ENCODE results near the gene SLCO3A1.

The SLCO3A1 gene

DNA sequence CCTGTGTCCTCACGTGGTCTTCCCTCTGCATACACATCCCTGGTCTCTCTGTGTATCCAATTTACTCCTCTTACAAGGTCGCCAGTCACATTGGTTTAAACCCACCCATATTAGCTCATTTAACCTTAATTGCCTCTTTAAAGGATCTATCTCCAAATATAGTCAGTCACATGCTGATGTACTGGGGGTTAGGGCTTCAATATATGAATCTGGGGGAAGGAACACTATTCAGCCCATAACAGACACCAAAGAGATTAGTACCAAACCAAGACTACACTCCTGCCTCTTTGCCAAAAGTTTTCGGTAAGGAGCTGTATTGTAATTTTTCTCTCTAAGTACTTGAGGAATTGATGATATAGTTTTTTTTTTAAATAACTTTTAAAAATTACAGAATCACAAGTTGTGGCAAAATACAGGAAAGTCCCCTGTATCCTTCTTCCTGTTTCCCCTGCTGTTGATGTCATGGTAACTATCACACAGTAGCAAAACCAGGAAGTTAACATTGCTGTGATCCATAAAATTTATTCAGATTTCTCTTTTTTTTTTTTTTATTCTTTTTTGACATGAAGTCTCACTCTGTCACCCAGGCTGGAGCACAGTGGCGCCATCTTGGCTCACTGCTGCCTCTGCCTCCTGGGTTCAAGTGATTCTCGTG lies 67.8 kb downstream of the SLCO3A1 start:
- ATAC-seq, result peak; percentile 48
- Mint-ChIP-seq H3K27ac (peak overlapping the region; percentile 61), H3K4me1 (peaks cover 19% of the 10 kb centered on the region)

DNA sequence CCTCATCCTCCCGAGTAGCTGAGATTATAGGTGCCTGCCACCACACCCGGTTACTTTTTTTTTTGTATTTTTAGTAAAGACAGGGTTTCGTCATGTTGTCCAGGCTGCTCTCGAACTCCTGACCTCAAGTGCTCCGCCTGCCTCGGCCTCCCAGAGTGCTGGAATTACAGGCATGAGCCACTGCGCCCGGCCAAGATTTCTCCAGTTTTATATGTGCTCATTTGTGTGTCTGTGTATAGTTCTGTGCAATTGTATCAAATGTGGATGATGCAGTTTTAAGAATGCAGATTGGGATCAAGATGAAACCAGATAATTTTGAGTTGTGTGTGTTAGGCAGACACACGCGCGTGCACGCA lies 68.3 kb downstream of the SLCO3A1 start:
- Mint-ChIP-seq H3K27ac (peak overlapping the region; percentile 43), H3K27me3 (no peaks in the 10 kb centered on the region), H3K9me3 (no peaks in the 10 kb centered on the region), H3K4me1 (peaks cover 22% of the 10 kb centered on the region), H3K4me3 (no peak overlapping the region), H3K36me3 (ENCODE audit: low read depth) (peaks cover 2% of the 10 kb centered on the region)
- ATAC-seq, result no peak
- no peak for DNase-seq

More for the DNA sequence above, 67.8 kb downstream of the SLCO3A1 start:
- no peak overlapping the region for H3K4me3 Mint-ChIP-seq
- no peak for DNase-seq
- no peaks in the 10 kb centered on the region for H3K9me3 Mint-ChIP-seq
- peaks cover 2% of the 10 kb centered on the region for H3K36me3 Mint-ChIP-seq (ENCODE audit: low read depth)
- H3K27me3 Mint-ChIP-seq, result no peaks in the 10 kb centered on the region

DNA sequence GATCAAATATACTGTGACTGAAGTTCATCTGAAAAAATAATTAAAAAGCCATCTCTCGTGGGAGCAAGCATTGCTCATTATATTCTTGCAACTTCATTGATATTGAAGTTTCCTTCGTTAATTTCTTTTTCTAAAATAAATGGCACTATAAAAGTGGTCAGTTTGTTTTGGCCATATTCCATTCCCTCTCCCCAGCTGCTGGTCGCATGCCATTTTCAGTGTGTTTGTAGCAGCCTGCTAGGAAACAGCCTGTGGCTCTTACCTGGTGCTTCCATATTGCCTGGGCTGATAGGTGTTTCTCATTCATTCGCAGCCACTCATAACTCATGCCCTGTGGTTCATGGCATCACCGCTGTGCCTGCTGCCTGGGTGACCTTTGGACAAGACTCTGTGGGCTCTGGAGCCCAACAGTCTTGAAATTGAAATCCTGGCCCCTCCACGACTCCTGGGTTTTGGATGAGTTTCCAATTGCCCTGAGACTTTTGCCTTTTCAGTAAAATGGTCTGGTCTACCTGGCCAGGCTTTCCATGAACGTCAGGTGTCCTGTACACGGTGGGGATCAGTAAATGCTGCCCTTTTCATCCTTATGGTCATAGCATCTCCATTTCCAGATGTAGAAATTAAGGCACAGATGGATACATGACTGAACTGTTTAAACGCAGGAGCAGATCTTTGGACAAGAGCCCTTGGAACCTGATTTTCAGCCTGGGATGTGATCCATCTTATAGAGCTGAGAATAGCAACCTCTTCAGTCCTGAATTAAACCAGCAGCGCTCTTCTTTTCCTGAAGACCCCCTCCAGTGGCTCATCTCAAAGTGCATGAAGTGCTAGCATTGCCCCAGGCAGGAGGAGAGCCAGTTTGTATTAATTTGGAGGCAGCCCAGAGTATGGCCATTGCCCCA lies 69.4 kb downstream of the SLCO3A1 start:
- Mint-ChIP-seq H3K9me3 (no peaks in the 10 kb centered on the region), H3K4me1 (peaks cover 30% of the 10 kb centered on the region), H3K4me3 (no peak overlapping the region), H3K36me3 (ENCODE audit: low read depth) (no peaks in the 10 kb centered on the region), H3K27me3 (no peaks in the 10 kb centered on the region), H3K27ac (no peak overlapping the region)
- no peak for ATAC-seq
- DNase-seq, result no peak

DNA sequence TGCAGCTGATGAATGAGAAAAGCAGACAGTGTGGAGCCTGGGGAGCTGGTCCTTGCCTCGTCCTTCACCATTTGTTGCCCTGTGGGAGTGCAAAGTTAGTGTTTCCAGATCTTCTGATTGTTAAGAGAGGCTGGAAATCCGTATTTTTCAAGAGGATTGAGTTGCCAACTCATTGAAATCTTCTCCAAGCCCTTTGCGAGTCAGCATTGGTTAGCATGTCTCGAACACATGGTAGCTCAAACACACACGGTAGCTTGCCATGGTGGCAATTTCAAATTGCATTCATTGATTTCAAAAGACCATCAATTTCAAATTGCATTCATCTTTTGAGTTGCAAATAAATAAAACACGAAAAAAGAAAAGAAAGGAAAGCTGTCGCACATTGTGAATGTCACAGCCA lies 70.7 kb downstream of the SLCO3A1 start:
- H3K9me3 Mint-ChIP-seq, result no peaks in the 10 kb centered on the region
- H3K27me3 Mint-ChIP-seq, result no peaks in the 10 kb centered on the region
- no peaks in the 10 kb centered on the region for H3K36me3 Mint-ChIP-seq (ENCODE audit: low read depth)
- H3K27ac Mint-ChIP-seq, result no peak overlapping the region
- ATAC-seq, result no peak
- no peak for DNase-seq
- H3K4me1 Mint-ChIP-seq, result peaks cover 30% of the 10 kb centered on the region
- no peak overlapping the region for H3K4me3 Mint-ChIP-seq

DNA sequence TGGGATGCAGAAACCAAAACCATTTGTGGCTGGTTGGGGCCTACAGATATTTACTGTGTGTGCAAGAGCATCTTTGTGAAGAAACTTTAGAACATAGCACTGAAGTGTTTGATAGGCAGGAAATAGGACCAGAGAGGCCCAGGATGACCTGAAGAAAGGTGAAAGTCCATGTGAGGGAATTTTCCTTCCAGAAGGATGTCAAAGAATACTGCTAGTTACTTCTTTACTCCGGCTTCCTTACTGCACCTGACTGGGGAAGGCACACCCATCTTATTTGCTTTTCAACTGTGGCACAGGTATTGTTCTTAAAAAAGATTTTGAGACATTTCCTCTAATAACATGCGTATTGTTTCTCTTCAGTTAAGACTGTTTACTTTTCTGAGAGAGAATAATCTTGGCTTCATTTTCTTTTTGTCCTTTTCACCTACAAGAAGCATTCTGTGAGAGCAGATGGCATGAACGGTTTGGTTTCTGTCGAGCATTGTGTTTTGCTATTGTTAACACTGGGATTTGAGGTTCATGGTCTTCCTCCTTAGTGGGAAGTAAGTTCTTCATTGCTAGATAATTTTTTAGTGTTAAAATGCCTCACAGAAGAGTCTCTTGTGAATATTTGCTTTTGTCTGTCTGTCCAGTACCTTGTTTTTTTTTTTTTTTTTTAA lies 71.5 kb downstream of the SLCO3A1 start:
- Mint-ChIP-seq H3K27me3 (no peaks in the 10 kb centered on the region), H3K9me3 (no peaks in the 10 kb centered on the region), H3K4me3 (no peak overlapping the region), H3K36me3 (ENCODE audit: low read depth) (no peaks in the 10 kb centered on the region), H3K4me1 (peaks cover 30% of the 10 kb centered on the region), H3K27ac (no peak overlapping the region)
- DNase-seq (no peak), ATAC-seq (no peak)

DNA sequence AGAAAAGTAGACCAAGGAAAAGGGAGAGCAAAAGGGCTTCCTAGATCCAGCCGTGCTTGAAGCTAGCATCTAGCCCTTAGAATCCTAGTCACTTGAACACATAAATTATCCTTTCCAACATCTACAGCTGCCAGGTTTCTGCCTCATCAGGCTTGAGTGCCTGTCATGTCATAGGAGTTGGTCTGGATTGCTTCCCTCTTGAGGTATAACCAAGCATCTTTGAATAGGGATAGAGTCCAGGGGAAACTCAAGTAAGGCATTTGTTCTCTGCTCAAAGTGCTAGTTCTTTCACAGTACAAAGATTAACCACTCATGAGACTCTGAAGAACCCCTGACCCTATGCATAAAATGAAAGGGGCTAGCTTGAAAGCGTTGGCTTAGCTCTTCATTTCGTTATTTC lies 72.3 kb downstream of the SLCO3A1 start:
- ATAC-seq (no peak), DNase-seq (no peak)
- H3K4me3 Mint-ChIP-seq, result no peak overlapping the region
- H3K9me3 Mint-ChIP-seq, result no peaks in the 10 kb centered on the region
- H3K27ac Mint-ChIP-seq, result no peak overlapping the region
- H3K36me3 Mint-ChIP-seq (ENCODE audit: low read depth), result no peaks in the 10 kb centered on the region
- peaks cover 28% of the 10 kb centered on the region for H3K4me1 Mint-ChIP-seq
- H3K27me3 Mint-ChIP-seq, result no peaks in the 10 kb centered on the region

DNA sequence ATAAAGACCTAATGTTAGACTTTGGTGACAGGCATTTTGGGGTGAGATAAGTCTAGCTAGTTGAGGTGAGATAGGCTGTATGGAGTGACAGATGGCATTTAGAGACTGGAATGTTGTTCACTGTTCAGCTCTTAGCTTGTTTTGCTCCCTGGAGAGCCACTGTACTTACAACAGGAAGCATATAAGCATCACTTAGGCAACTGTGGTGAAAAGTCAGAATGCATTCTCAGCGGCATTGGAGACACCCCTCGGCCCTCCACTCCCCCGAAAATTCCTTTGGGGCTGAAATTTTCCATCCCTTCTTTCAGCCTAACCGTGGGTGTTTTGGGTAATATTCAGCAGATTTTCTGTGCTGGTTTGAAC lies 73.4 kb downstream of the SLCO3A1 start:
- H3K4me1 Mint-ChIP-seq, result peaks cover 20% of the 10 kb centered on the region
- DNase-seq, result no peak

DNA sequence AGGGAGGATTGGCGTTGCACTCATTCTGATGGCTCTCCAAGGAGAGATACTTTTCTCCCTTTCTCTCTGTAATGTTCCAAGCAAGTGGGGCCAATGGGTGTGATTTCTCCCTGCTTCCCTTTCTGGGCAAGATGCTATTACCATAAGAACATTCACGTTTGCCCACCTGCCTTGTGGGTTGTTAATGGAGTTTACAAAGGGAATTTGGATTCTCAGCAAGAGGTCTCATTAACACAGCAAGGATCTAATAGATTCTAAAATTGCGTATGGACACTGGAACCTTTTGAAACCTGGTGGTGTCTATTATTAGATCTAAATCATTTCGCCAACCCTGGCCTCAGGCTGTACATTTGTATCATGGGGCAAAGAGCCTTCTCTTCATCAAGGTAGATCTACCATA lies 74.1 kb downstream of the SLCO3A1 start:
- Mint-ChIP-seq H3K27me3 (no peaks in the 10 kb centered on the region), H3K4me1 (peaks cover 14% of the 10 kb centered on the region), H3K4me3 (no peak overlapping the region), H3K36me3 (ENCODE audit: low read depth) (no peaks in the 10 kb centered on the region), H3K9me3 (no peaks in the 10 kb centered on the region), H3K27ac (no peak overlapping the region)
- DNase-seq (no peak), ATAC-seq (no peak)

More for the DNA sequence above, 73.4 kb downstream of the SLCO3A1 start:
- H3K36me3 Mint-ChIP-seq (ENCODE audit: low read depth), result no peaks in the 10 kb centered on the region
- ATAC-seq, result no peak
- H3K4me3 Mint-ChIP-seq, result no peak overlapping the region
- H3K27ac Mint-ChIP-seq, result no peak overlapping the region
- no peaks in the 10 kb centered on the region for H3K9me3 Mint-ChIP-seq
- H3K27me3 Mint-ChIP-seq, result no peaks in the 10 kb centered on the region

DNA sequence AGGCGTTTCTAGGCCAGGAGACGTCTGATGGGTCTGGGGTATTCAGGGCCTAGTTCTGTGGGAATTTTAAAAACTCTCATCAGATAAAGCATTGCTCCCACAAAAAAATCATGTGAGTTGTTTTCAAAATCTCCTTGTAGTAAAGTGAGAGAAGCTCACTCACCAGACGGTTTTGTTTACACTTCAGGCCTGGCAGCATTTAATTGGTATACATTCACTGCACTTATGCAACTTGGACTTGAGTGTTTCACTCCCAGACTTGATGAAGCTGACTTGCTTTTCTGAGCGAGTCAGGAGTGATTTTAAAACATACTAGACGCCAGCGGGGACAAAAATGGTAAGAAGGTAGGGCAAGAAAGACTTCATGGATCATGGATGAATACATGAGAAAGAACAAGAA lies 75.2 kb downstream of the SLCO3A1 start:
- H3K9me3 Mint-ChIP-seq, result no peaks in the 10 kb centered on the region
- peaks cover 13% of the 10 kb centered on the region for H3K4me1 Mint-ChIP-seq
- H3K4me3 Mint-ChIP-seq, result no peak overlapping the region
- H3K27ac Mint-ChIP-seq, result no peak overlapping the region
- no peaks in the 10 kb centered on the region for H3K27me3 Mint-ChIP-seq
- H3K36me3 Mint-ChIP-seq (ENCODE audit: low read depth), result no peaks in the 10 kb centered on the region
- no peak for DNase-seq
- ATAC-seq, result no peak

DNA sequence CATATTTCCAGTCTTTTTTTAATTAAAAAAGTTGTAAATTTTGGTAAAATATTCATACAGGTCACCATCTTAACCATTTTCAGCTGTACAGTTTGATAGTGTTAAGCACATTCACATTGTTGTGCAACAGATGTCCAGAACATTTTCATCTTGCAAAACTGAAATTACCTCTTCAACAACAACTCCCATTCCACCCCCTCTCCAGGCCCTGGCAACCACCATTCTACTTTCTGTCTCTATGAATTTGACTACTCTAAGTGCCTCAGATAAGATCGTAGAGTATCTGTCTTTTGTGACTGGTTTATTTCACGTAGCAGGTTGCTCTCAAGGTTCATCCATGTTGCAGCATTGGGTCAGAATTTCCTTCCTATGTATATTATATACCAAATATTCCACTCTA lies 76.0 kb downstream of the SLCO3A1 start:
- no peak for ATAC-seq
- H3K36me3 Mint-ChIP-seq (ENCODE audit: low read depth), result no peaks in the 10 kb centered on the region
- no peaks in the 10 kb centered on the region for H3K9me3 Mint-ChIP-seq
- H3K27ac Mint-ChIP-seq, result no peak overlapping the region
- H3K4me1 Mint-ChIP-seq, result peaks cover 11% of the 10 kb centered on the region
- H3K4me3 Mint-ChIP-seq, result no peak overlapping the region
- H3K27me3 Mint-ChIP-seq, result no peaks in the 10 kb centered on the region
- no peak for DNase-seq

DNA sequence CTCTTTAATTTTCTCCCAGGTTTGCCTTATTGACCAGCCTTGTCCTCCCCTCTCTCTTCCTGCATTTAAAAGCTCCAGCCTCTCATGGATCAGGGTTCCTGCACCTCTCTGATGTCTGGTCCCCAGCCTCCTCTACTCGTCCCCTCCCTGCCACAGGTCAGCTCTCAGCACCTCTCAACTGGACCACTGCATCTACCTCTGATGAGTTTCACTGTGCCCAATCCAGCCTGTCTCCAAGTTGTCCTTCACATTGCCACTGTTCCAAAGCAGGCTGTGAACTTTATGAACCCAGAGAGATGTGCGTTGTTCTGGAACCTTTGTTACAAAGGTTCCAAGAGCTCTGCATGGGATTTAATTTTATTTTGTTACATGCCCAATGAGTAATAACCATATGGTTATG lies 76.6 kb downstream of the SLCO3A1 start:
- ATAC-seq (no peak), DNase-seq (no peak)
- H3K4me1 Mint-ChIP-seq, result peaks cover 11% of the 10 kb centered on the region
- no peaks in the 10 kb centered on the region for H3K9me3 Mint-ChIP-seq
- no peaks in the 10 kb centered on the region for H3K27me3 Mint-ChIP-seq
- no peaks in the 10 kb centered on the region for H3K36me3 Mint-ChIP-seq (ENCODE audit: low read depth)
- no peak overlapping the region for H3K4me3 Mint-ChIP-seq
- H3K27ac Mint-ChIP-seq, result no peak overlapping the region

DNA sequence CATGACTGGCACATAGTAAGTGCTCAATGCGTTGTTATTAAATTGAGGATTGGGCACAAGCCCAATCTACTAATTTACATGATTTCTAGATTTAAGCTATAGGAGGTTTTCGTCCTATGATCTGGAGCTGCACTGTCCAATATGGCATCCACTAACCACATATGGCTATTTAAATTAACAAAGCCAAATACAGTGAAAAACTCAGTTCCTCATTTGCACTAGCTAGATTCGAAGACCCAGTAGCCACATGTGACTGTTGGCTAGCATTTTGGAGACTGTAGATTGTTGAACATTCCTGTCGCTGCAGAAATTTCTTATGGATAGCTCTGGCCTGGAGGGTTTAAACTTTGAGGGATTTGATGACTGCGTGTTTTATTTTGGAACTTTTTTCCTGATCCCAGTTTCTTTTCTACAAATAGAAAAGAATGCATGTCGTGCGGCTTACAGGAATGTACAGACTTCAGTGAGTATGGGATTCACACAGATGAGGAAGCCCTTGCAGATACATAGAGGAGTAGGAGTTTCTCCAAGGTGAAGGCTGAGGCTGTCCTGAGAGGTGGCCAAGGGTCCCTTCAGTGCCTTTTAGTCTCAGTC lies 82.8 kb downstream of the SLCO3A1 start:
- DNase-seq (no peak), ATAC-seq (no peak)
- no peaks in the 10 kb centered on the region for H3K27me3 Mint-ChIP-seq
- peaks cover 18% of the 10 kb centered on the region for H3K4me1 Mint-ChIP-seq
- H3K9me3 Mint-ChIP-seq, result no peaks in the 10 kb centered on the region
- H3K27ac Mint-ChIP-seq, result no peak overlapping the region
- H3K4me3 Mint-ChIP-seq, result no peak overlapping the region
- no peaks in the 10 kb centered on the region for H3K36me3 Mint-ChIP-seq (ENCODE audit: low read depth)

DNA sequence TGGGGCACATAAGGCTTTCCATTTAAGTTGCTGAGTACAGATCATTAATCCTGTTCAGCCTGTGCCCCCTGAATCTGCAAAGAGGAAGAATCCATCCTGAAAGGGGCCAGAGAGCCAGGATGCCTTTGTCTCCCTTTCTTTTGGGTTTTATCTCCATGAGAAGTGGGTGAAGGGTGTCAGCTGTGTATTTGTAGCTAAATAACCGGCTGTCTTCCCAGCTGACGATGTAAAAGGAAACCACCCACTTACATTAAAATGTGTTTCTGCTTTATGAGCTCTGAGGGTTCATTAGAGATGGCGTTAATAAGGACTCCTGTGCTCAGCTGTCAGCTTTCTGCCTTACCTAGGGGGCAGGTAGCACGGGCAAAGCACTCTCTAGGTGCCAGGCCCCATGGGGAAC lies 83.4 kb downstream of the SLCO3A1 start:
- DNase-seq (no peak), ATAC-seq (no peak)
- peaks cover 18% of the 10 kb centered on the region for H3K4me1 Mint-ChIP-seq
- no peak overlapping the region for H3K27ac Mint-ChIP-seq
- no peak overlapping the region for H3K4me3 Mint-ChIP-seq
- no peaks in the 10 kb centered on the region for H3K36me3 Mint-ChIP-seq (ENCODE audit: low read depth)
- H3K27me3 Mint-ChIP-seq, result no peaks in the 10 kb centered on the region
- H3K9me3 Mint-ChIP-seq, result no peaks in the 10 kb centered on the region

DNA sequence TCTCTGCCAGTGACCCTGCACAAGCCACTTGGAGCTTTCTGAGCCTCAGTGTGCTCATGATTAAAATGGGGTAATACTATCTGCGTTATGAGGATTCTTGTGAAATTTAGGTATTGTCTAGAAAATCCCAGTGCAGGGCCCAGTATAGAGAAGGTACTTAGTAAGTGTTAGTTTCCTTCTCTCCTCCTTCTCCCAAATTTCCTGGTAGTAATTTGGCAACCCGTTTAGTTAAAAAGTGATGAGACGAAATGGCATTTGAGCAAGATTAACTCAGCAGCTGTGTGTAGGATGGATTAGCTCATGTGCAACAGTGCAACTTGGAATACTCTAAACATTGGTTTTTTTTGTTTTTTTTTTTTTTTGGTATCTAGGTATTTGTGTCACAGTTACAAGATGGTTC lies 84.6 kb downstream of the SLCO3A1 start:
- no peaks in the 10 kb centered on the region for H3K36me3 Mint-ChIP-seq (ENCODE audit: low read depth)
- DNase-seq (no peak), ATAC-seq (no peak)
- H3K27ac Mint-ChIP-seq, result no peak overlapping the region
- H3K4me1 Mint-ChIP-seq, result peaks cover 28% of the 10 kb centered on the region
- no peak overlapping the region for H3K4me3 Mint-ChIP-seq
- no peaks in the 10 kb centered on the region for H3K9me3 Mint-ChIP-seq
- H3K27me3 Mint-ChIP-seq, result no peaks in the 10 kb centered on the region

DNA sequence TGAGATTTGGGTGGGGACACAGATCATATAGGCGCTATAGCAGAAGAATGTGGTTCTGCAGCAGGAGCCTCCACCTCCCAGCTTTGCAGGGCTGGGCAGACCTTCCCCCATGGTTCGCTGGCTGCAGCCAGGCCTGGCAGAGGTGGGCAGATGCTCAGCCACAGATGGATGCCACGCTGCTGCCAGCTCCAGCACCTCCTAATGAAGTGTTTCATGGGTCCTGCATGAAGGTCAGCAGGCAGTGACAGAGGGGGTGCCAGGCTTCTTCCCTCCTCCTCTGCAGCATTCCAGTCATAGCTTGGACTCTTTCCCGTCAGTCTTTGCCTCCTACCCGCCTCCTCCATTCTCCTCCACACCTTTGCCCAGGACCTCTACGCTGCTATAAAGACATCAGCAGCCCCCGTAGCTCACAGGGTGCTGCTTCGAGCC lies 85.9 kb downstream of the SLCO3A1 start:
- H3K27ac Mint-ChIP-seq, result no peak overlapping the region
- peaks cover 35% of the 10 kb centered on the region for H3K4me1 Mint-ChIP-seq
- H3K9me3 Mint-ChIP-seq, result no peaks in the 10 kb centered on the region
- ATAC-seq (no peak), DNase-seq (no peak)
- H3K4me3 Mint-ChIP-seq, result no peak overlapping the region
- no peaks in the 10 kb centered on the region for H3K36me3 Mint-ChIP-seq (ENCODE audit: low read depth)
- H3K27me3 Mint-ChIP-seq, result no peaks in the 10 kb centered on the region
